Activated CD4-positive, CD25-positive, alpha-beta regulatory T cell treated with anti-CD3 and anti-CD28 coated beads, Interleukin-2, amount 50 U/mL, for 24 hours (primary cell): Measurements from ENCODE around the gene OR8G5.
A peak's percentile ranks its signal among the peaks of the same experiment; 100 is the strongest.

ENCODE experiments used
- ATAC-seq, 2 donors: fragments of 150-1000 bp; cut with Tn5 transposase; one replicate each; pipeline ENCODE4 v1.10.0; 2021; ENCODE audit warnings: mild to moderate bottlenecking in 1 of 2, moderate library complexity in 1 of 2

The OR8G5 gene

GRCh38 chr11:124294687-124295086 lies 38.5 kb downstream of the OR8G5 start:
- ATAC-seq = no peak

DNA sequence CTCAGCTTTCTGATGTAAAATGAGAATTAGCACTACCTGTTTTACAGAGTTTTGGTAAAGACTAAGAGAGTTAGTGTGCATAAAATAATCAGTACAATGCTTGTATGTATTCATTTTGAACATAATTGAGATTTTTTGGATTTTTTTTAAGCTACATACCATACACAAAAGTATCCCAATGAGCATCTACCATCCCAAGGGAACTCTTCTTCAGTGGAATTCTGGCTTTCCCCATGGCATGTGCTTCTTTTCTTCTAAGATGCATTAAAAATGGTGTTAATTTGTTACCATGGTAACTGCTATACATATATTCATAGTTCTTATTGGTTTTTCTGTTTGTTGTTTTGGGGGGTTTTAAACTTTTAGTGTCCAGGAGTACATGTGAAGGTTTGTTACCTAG lies 39.8 kb downstream of the OR8G5 start:
- no peak for ATAC-seq

- ATAC-seq = no peak
Measured at GRCh38 chr11:124297921-124298320, 41.7 kb downstream of the OR8G5 start.

DNA sequence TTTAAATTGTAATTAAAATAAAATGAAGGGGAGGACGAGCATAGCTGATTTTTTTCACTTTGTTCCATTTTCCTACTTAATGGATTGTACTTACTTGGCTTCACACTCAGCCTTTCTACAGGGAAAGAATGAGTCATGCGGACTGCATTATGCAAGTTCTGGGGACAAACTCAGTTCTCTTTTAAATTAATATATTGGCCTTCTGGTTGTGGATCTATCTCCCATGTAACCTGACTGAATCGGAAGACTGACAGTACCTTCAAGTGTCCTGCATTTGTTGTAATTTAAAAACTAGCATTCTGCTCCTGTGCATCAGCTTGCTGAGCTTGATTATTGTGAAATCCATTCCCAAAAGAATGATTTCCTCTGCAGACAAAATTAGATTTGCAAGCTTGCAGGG lies 45.4 kb downstream of the OR8G5 start:
- ATAC-seq = no peak

GRCh38 chr11:124302347-124303125 lies 46.4 kb downstream of the OR8G5 start:
- ATAC-seq = no peak

- ATAC-seq = no peak
Measured at GRCh38 chr11:124307093-124307492, 50.9 kb downstream of the OR8G5 start.

DNA sequence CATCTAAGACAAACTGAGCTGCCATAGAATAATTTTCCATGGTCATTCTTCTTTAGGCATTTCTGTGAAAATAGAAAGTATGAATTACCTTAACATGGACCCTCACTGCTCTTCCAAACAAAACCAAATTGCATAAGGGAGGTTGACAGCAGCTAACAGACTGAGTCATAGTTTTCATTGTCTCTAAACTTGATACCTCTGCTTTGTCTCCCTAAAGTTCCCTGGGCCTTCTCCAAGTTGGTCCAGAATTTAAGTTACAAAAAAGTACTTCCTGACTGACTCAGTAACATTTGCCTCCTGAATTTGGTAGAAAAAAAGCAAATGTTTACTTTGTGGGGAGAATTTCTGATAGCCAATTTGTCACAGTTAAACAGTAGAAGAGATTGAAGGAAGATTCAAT lies 54.5 kb downstream of the OR8G5 start:
- no peak for ATAC-seq

DNA sequence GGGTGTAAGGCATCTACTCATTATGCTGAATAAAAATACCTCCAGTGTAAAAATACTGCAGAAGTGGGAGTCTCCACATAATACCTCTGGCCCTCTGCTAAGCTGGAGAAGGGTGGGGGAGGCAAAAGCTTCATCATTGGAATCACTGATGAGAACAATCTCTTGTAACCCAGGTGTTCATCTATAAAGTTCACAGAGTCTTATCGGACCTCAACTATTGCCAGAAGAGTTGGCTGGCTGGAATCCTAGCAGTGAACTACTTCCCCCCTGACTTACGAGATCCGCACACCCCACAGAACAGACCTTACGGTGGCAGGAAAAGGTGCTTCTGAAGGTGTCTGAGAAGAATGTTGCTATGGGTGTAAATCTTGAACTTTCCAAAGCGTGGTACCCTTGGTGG lies 55.1 kb downstream of the OR8G5 start:
- ATAC-seq = no peak

GRCh38 chr11:124311670-124312069 lies 55.5 kb downstream of the OR8G5 start:
- ATAC-seq = no peak

DNA sequence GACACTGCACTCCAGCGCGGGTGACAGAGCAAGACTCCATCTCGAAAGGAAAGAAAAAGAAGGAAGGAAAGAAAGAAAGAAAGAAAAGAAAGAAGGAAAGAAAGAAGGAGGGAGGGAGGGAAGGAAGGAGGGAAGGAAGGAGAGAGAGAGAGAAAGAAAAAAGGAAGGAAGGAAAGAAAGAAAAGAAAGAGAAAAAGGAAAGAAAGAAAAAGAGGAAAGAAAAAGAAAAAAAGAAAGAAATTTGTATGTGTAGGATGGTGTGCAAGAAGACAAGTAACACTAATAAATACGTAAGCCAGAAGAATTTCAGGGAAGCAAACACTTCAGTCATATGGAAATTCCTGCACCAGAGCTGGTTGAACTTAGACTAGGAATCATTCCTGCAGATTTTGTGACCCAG lies 57.0 kb downstream of the OR8G5 start:
- no peak for ATAC-seq

GRCh38 chr11:124313849-124314248 lies 57.7 kb downstream of the OR8G5 start, which contains the start of gene OR8D1:
Gene OR8D1 (minus strand): TSS chr11:124313949. CDS start chr11:124310766, 3,183 bp downstream.
- no peak for ATAC-seq

DNA sequence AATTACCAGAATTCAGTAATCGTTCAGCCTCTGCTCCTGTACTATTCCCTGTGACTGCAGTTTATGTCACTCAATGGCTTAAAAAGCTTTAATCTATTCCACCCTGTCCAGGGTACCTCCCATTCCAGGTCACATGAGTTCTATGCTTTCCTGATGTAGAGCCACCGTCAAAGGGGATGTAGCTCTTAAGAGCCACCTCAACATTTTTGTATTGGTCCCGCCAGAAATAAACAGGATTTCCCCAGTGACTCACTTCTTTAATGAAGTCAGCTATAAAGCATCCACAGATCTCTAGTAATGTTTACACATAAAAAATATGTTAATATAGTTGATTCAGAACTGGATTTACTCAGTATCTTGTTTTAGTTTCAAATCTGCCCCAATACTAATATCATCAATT lies 58.9 kb downstream of the OR8G5 start:
- peak in 1 of 2 donors; percentile 27 for ATAC-seq
